Uterus (tissue), 4 donors: ENCODE results near the gene NXNL2. TPM values are rescaled to one million over a fixed set of nuclear protein-coding genes. Genes with fewer than 3 reads are reported as not detected.

ENCODE experiments used
- DNase-seq, 2 donors: peaks; one replicate each; pipeline ENCODE4 v3.0.0-alpha.2; 2019 to 2020
- H3K27ac ChIP-seq, 2 donors: fragments of 200-600 bp; sonication (generic); 1 replicate in 1 of 2; 2 replicates in 1 of 2; pipeline ENCODE4 v1.5.1; 2016 to 2018
- H3K27me3 ChIP-seq, 2 donors: fragments of 200-600 bp; sonication (generic); one replicate each; pipeline ENCODE4 v1.5.1; 2018 to 2019; ENCODE audit warnings: control low read depth in 1 of 2
- H3K36me3 ChIP-seq, 2 donors: fragments of 200-600 bp; sonication (generic); one replicate each; pipeline ENCODE4 v1.5.1; 2019; ENCODE audit warnings: control low read depth in 1 of 2
- H3K4me1 ChIP-seq, 2 donors: fragments of 200-600 bp; sonication (generic); one replicate each; pipeline ENCODE4 v1.5.1; 2018 to 2019; ENCODE audit warnings: control low read depth in 1 of 2
- H3K4me3 ChIP-seq, 2 donors: fragments of 200-600 bp; sonication (generic); 1 replicate in 1 of 2; 2 replicates in 1 of 2; pipeline ENCODE4 v1.5.1; 2018 to 2019; ENCODE audit warnings: mild to moderate bottlenecking in 1 of 2
- H3K9me3 ChIP-seq, 2 donors: fragments of 200-600 bp; sonication (generic); one replicate each; pipeline ENCODE4 v1.5.1; 2019; ENCODE audit warnings: control low read depth in 1 of 2
- CTCF ChIP-seq, 4 experiments: fragments of 200-600 bp in 2 of 4; fragments of 450-650 bp in 2 of 4; sonication (generic) in 2 of 4; IDR thresholded peaks; one replicate each; pipeline ENCODE4 v1.5.1; 2016 to 2019; ENCODE audit warnings: antibody characterized with exemption in 4 of 4, mild to moderate bottlenecking in 2 of 4, moderate library complexity in 1 of 4
- POLR2A ChIP-seq, 2 donors: fragments of 450-650 bp; IDR thresholded peaks; one replicate each; pipeline ENCODE4 v1.6.1; 2016; ENCODE audit warnings: antibody characterized with exemption in 2 of 2, mild to moderate bottlenecking in 1 of 2, moderate library complexity in 1 of 2
- intact Hi-C: fragments of 100-400 bp; cut with DNase I; formaldehyde crosslinking; loops from one replicate; pipeline ENCODE4 v1.15.1; 2023; ENCODE audit warnings: low total_unique reads
- total RNA-seq, 4 donors: library from RNA; depleted of rRNA in 3 of 4; stranded (reverse); fragments of >200 nt in 3 of 4; gene quantifications; one replicate each; pipeline versions ENCODE4 v1.1.0 to v1.2.4, GENCODE V29; 2014 to 2023
- donor health status: DM: yes; HTN: yes; CAD: no.

Gene NXNL2
- total RNA-seq, 4 donors from 2014 or later: 2.0 to 32.4 (median 9.7) TPM

- Histone ChIP-seq H3K36me3 (no peaks in the 10 kb centered on the region), H3K27me3 (no peaks in the 10 kb centered on the region), H3K4me1 (no peaks in the 10 kb centered on the region), H3K9me3 (no peaks in the 10 kb centered on the region), H3K27ac (no peak overlapping the region), H3K4me3 (no peak overlapping the region)
- DNase-seq: no peak
- intact Hi-C loops: no loop called here
- TF ChIP-seq CTCF (IDR thresholded peaks at IDR 0.05) (no peak), POLR2A (IDR thresholded peaks at IDR 0.05) (no peak)
Observed at GRCh38 chr9:88501086-88501485, 33.9 kb upstream of the NXNL2 start.

GRCh38 chr9:88502552-88503034, 32.4 kb upstream of the NXNL2 start:
- H3K27me3 ChIP-seq: no peaks in the 10 kb centered on the region
- H3K4me1 ChIP-seq: no peaks in the 10 kb centered on the region
- no peak overlapping the region for H3K4me3 ChIP-seq
- no peak overlapping the region for H3K27ac ChIP-seq
- intact Hi-C loops: no loop called here
- H3K9me3 ChIP-seq: no peaks in the 10 kb centered on the region
- DNase-seq: no peak
- no peak for TF ChIP-seq POLR2A (IDR thresholded peaks at IDR 0.05)
- no peak for TF ChIP-seq CTCF (IDR thresholded peaks at IDR 0.05)
- H3K36me3 ChIP-seq: no peaks in the 10 kb centered on the region

GRCh38 chr9:88503081-88503844, 31.7 kb upstream of the NXNL2 start:
- no peak for TF ChIP-seq CTCF (IDR thresholded peaks at IDR 0.05)
- no peak for TF ChIP-seq POLR2A (IDR thresholded peaks at IDR 0.05)
- no peaks in the 10 kb centered on the region for H3K36me3 ChIP-seq
- no peak overlapping the region for H3K27ac ChIP-seq
- no peaks in the 10 kb centered on the region for H3K4me1 ChIP-seq
- intact Hi-C loops: no loop called here
- no peaks in the 10 kb centered on the region for H3K27me3 ChIP-seq
- no peak for DNase-seq
- no peaks in the 10 kb centered on the region for H3K9me3 ChIP-seq
- no peak overlapping the region for H3K4me3 ChIP-seq

GRCh38 chr9:88503845-88504764, 30.9 kb upstream of the NXNL2 start:
- no peaks in the 10 kb centered on the region for H3K36me3 ChIP-seq
- no peaks in the 10 kb centered on the region for H3K27me3 ChIP-seq
- H3K4me1 ChIP-seq: no peaks in the 10 kb centered on the region
- H3K9me3 ChIP-seq: no peaks in the 10 kb centered on the region
- DNase-seq: no peak
- no peak for TF ChIP-seq POLR2A (IDR thresholded peaks at IDR 0.05)
- TF ChIP-seq CTCF (IDR thresholded peaks at IDR 0.05): no peak
- H3K4me3 ChIP-seq: no peak overlapping the region
- intact Hi-C loops: no loop called here
- no peak overlapping the region for H3K27ac ChIP-seq

GRCh38 chr9:88508326-88508725, 26.7 kb upstream of the NXNL2 start:
- no peaks in the 10 kb centered on the region for H3K4me1 ChIP-seq
- DNase-seq: no peak
- intact Hi-C loops: no loop called here
- H3K27ac ChIP-seq: no peak overlapping the region
- no peaks in the 10 kb centered on the region for H3K9me3 ChIP-seq
- H3K4me3 ChIP-seq: no peak overlapping the region
- TF ChIP-seq POLR2A (IDR thresholded peaks at IDR 0.05): no peak
- H3K36me3 ChIP-seq: no peaks in the 10 kb centered on the region
- no peaks in the 10 kb centered on the region for H3K27me3 ChIP-seq
